Measurements from ENCODE around the gene STON1. TPM values are rescaled to one million over a fixed set of nuclear protein-coding genes. Genes with fewer than 3 reads are reported as not detected.

Gene STON1
- total RNA-seq, 1 experiment from 2014 or later = 5.5 TPM

- no peaks in the 10 kb centered on the region for H4K20me1 ChIP-seq (ENCODE audit: control insufficient read depth, insufficient read depth, insufficient read length)
- no peak overlapping the region for H3K56ac ChIP-seq (ENCODE audit: insufficient read length, low read depth, low read length)
- H3K18ac ChIP-seq (ENCODE audit: insufficient read length, low read depth, low read length) = no peak overlapping the region
- H3K79me2 ChIP-seq (ENCODE audit: insufficient read depth, low read length) = no peaks in the 10 kb centered on the region
- H3K36me3 Mint-ChIP-seq (ENCODE audit: insufficient read depth in 1 of 3, low read depth in 3 of 3) = peaks cover 7 to 20% (median 10%) of the 10 kb centered on the region in 3 experiments; a peak in 5 of 7 replicates
- H4K5ac ChIP-seq (ENCODE audit: insufficient read length, low read depth, low read length) = no peak overlapping the region
- no peak overlapping the region for H3K27ac ChIP-seq (ENCODE audit: insufficient read length, low read depth, low read length)
- DNase-seq = no peak
- no peak overlapping the region for H3K9ac ChIP-seq (ENCODE audit: extremely low read depth, insufficient read length, low read length)
- H2BK15ac ChIP-seq (ENCODE audit: low read depth, low read length) = no peak overlapping the region
- no CpG with 5 or more reads among the region's 11 CpGs for WGBS (ENCODE audit: extremely low coverage, insufficient read length, low lambda C conversion rate)
- H2AFZ ChIP-seq (ENCODE audit: low read length) = no peak overlapping the region
- H2BK20ac ChIP-seq (ENCODE audit: low read depth, low read length, poor library complexity, severe bottlenecking) = no peak overlapping the region
- peaks cover 6% of the 10 kb centered on the region; the same call in 1 of the 2 replicates for H3K4me1 ChIP-seq (ENCODE audit: insufficient read depth, low read length)
- H3K9me3 Mint-ChIP-seq = no peaks in the 10 kb centered on the region
- no peak overlapping the region for H4K8ac ChIP-seq (replicated peaks; ENCODE audit: insufficient read length, low read depth, low read length)
- no peak overlapping the region for H3K23ac ChIP-seq (ENCODE audit: insufficient read length, low read depth, low read length)
- peaks cover 11 to 13% of the 10 kb centered on the region in 2 experiments for H3K4me1 Mint-ChIP-seq
- no peaks in the 10 kb centered on the region for H3K9me3 ChIP-seq (ENCODE audit: control insufficient read depth, low read depth, low read length)
- no peak overlapping the region for H3K4me2 ChIP-seq (ENCODE audit: insufficient read depth, insufficient read length, low read length)
- H3K27ac Mint-ChIP-seq = no peak overlapping the region; a peak in 1 of 7 replicates
- no peaks in the 10 kb centered on the region for H3K27me3 ChIP-seq (ENCODE audit: insufficient read depth, low read length)
- H3K23me2 ChIP-seq (ENCODE audit: insufficient read length, low read depth, low read length, poor library complexity, severe bottlenecking) = peaks cover under 1% of the 10 kb centered on the region
- no peak overlapping the region for H3T11ph ChIP-seq (ENCODE audit: low read length)
- no peak overlapping the region for H2BK120ac ChIP-seq (ENCODE audit: low read depth, low read length, poor library complexity, severe bottlenecking)
- H2BK12ac ChIP-seq (ENCODE audit: insufficient read length, low read depth, low read length) = no peak overlapping the region
- peaks cover 1% of the 10 kb centered on the region; the same call in 1 of the 2 replicates for H3K27me3 Mint-ChIP-seq (ENCODE audit: low read depth)
- no peak overlapping the region for H3K4me3 Mint-ChIP-seq
- no peak overlapping the region for H4K91ac ChIP-seq (ENCODE audit: insufficient read length, low read depth, low read length)
- H3K14ac ChIP-seq (ENCODE audit: insufficient read depth, low read length) = no peak overlapping the region
- H3K4ac ChIP-seq (ENCODE audit: low read depth, low read length) = no peak overlapping the region
- TF ChIP-seq CTCF (conservative IDR thresholded peaks at IDR 0.05) = no peak
- H2BK5ac ChIP-seq (ENCODE audit: insufficient read length, low read length) = no peak overlapping the region
- H3K79me1 ChIP-seq (ENCODE audit: insufficient read depth, low read depth, low read length, poor library complexity, severe bottlenecking) = no peaks in the 10 kb centered on the region
- no peak overlapping the region for H2AK5ac ChIP-seq (ENCODE audit: insufficient read length, low read length)
Observed at GRCh38 chr2:48525269-48525943, 4.5 kb upstream of the STON1 start.

Data from H9 (cell line).